Measurements from ENCODE around the gene C12orf75.

C12orf75 gene

GRCh38 chr12:105334582-105334981, 4.1 kb downstream of the C12orf75 start:
- H3K18ac ChIP-seq (ENCODE audit: low read length) = no peak overlapping the region
- H2BK12ac ChIP-seq (ENCODE audit: low read length) = no peak overlapping the region
- H2AFZ ChIP-seq (ENCODE audit: low read length) = no peak overlapping the region
- DNase-seq (ENCODE audit: low spot score) = no peak
- H4K8ac ChIP-seq (ENCODE audit: low read depth, low read length) = no peak overlapping the region
- WGBS, 2 donors (ENCODE audit: extremely low coverage in 2 of 2, insufficient read length in 2 of 2, insufficient replicate concordance in 1 of 2) = no CpG with 5 or more reads among the region's 4 CpGs
- H4K91ac ChIP-seq (ENCODE audit: low read depth, low read length, poor library complexity) = no peak overlapping the region
- H3K9ac ChIP-seq (ENCODE audit: low read depth, low read length, poor library complexity) = no peak overlapping the region
- H3K4me1 ChIP-seq (ENCODE audit: control insufficient read depth in 2 of 2, insufficient read depth in 1 of 2, low read depth in 1 of 2, low read length in 2 of 2) = peaks cover 13 to 14% of the 10 kb centered on the region in 2 donors
- H3K4me3 ChIP-seq (ENCODE audit: low read length in 2 of 2) = no peak overlapping the region
- H2BK120ac ChIP-seq (ENCODE audit: low read depth, low read length) = no peak overlapping the region
- no peak overlapping the region for H2AK5ac ChIP-seq (ENCODE audit: low read depth, low read length)
- peaks cover 0 to 8% of the 10 kb centered on the region in 2 donors for H3K9me3 ChIP-seq (replicated peaks in 1 of 2; ENCODE audit: control insufficient read depth in 2 of 2, insufficient read depth in 1 of 2, low read depth in 1 of 2, low read length in 2 of 2)
- peaks cover 0 to 4% (median 0%) of the 10 kb centered on the region in 3 experiments for H3K27me3 ChIP-seq (ENCODE audit: control insufficient read depth in 3 of 3, insufficient read depth in 3 of 3, low read depth in 1 of 3, low read length in 3 of 3)
- H3K14ac ChIP-seq (ENCODE audit: low read length) = no peak overlapping the region
- H3K4me2 ChIP-seq (ENCODE audit: insufficient read depth, low read length, poor library complexity, severe bottlenecking) = no peak overlapping the region
- no peak overlapping the region for H2BK15ac ChIP-seq (ENCODE audit: low read length)
- no peak overlapping the region for H3K4ac ChIP-seq (ENCODE audit: low read length)
- no peak overlapping the region for H2BK5ac ChIP-seq (ENCODE audit: low read length)
- H3K79me1 ChIP-seq (ENCODE audit: low read depth, low read length) = peaks cover 2% of the 10 kb centered on the region
- H3K23ac ChIP-seq (ENCODE audit: low read depth, low read length, poor library complexity) = no peak overlapping the region
- H3K27ac ChIP-seq (replicated peaks; ENCODE audit: low read length) = no peak overlapping the region
- peaks cover 2 to 4% of the 10 kb centered on the region in 2 donors for H3K36me3 ChIP-seq (replicated peaks in 1 of 2; ENCODE audit: control insufficient read depth in 2 of 2, insufficient read depth in 2 of 2, low read length in 2 of 2)

- Histone ChIP-seq H2BK15ac (ENCODE audit: low read length) (no peak overlapping the region), H3K4me2 (ENCODE audit: insufficient read depth, low read length, poor library complexity, severe bottlenecking) (no peak overlapping the region), H2BK12ac (ENCODE audit: low read length) (no peak overlapping the region), H2BK5ac (ENCODE audit: low read length) (no peak overlapping the region), H3K4me3 (ENCODE audit: low read length in 2 of 2) (no peak overlapping the region), H3K27me3 (ENCODE audit: control insufficient read depth in 3 of 3, insufficient read depth in 3 of 3, low read depth in 1 of 3, low read length in 3 of 3) (peaks cover 0 to 4% (median 0%) of the 10 kb centered on the region in 3 experiments), H3K4me1 (ENCODE audit: control insufficient read depth in 2 of 2, insufficient read depth in 1 of 2, low read depth in 1 of 2, low read length in 2 of 2) (peaks cover 9 to 10% of the 10 kb centered on the region in 2 donors), H2AFZ (ENCODE audit: low read length) (no peak overlapping the region), H2BK120ac (ENCODE audit: low read depth, low read length) (no peak overlapping the region), H3K79me1 (ENCODE audit: low read depth, low read length) (peaks cover 2% of the 10 kb centered on the region), H4K91ac (ENCODE audit: low read depth, low read length, poor library complexity) (no peak overlapping the region), H3K18ac (ENCODE audit: low read length) (no peak overlapping the region), H3K9me3 (replicated peaks in 1 of 2; ENCODE audit: control insufficient read depth in 2 of 2, insufficient read depth in 1 of 2, low read depth in 1 of 2, low read length in 2 of 2) (peaks cover 2 to 15% of the 10 kb centered on the region in 2 donors), H3K14ac (ENCODE audit: low read length) (no peak overlapping the region), H3K23ac (ENCODE audit: low read depth, low read length, poor library complexity) (no peak overlapping the region), H3K27ac (replicated peaks; ENCODE audit: low read length) (no peak overlapping the region), H3K9ac (ENCODE audit: low read depth, low read length, poor library complexity) (no peak overlapping the region), H2AK5ac (ENCODE audit: low read depth, low read length) (no peak overlapping the region), H3K4ac (ENCODE audit: low read length) (no peak overlapping the region), H4K8ac (ENCODE audit: low read depth, low read length) (no peak overlapping the region), H3K36me3 (replicated peaks in 1 of 2; ENCODE audit: control insufficient read depth in 2 of 2, insufficient read depth in 2 of 2, low read length in 2 of 2) (peaks cover 4% of the 10 kb centered on the region in 2 donors)
- WGBS, 2 donors (ENCODE audit: extremely low coverage in 2 of 2, insufficient read length in 2 of 2, insufficient replicate concordance in 1 of 2) = 100% methylated on average over 1 of the region's 5 CpGs; no CpG with 5 or more reads in 1 of the 2 donors
- DNase-seq (ENCODE audit: low spot score) = no peak
Measured at GRCh38 chr12:105335856-105336255, 5.4 kb downstream of the C12orf75 start.

- no CpG with 5 or more reads among the region's 7 CpGs for WGBS, 2 donors (ENCODE audit: extremely low coverage in 2 of 2, insufficient read length in 2 of 2, insufficient replicate concordance in 1 of 2)
- H3K4me1 ChIP-seq (ENCODE audit: control insufficient read depth in 2 of 2, insufficient read depth in 1 of 2, low read depth in 1 of 2, low read length in 2 of 2) = peaks cover 9 to 10% of the 10 kb centered on the region in 2 donors
- H2BK15ac ChIP-seq (ENCODE audit: low read length) = no peak overlapping the region
Measured at GRCh38 chr12:105336411-105336810, 5.9 kb downstream of the C12orf75 start.

GRCh38 chr12:105337391-105337790, 6.9 kb downstream of the C12orf75 start:
- Histone ChIP-seq H3K36me3 (replicated peaks in 1 of 2; ENCODE audit: control insufficient read depth in 2 of 2, insufficient read depth in 2 of 2, low read length in 2 of 2) (peaks cover 4% of the 10 kb centered on the region in 2 donors), H4K91ac (ENCODE audit: low read depth, low read length, poor library complexity) (no peak overlapping the region), H2AFZ (ENCODE audit: low read length) (no peak overlapping the region), H2AK5ac (ENCODE audit: low read depth, low read length) (no peak overlapping the region), H3K4me3 (ENCODE audit: low read length in 2 of 2) (no peak overlapping the region), H3K27me3 (ENCODE audit: control insufficient read depth in 3 of 3, insufficient read depth in 3 of 3, low read depth in 1 of 3, low read length in 3 of 3) (no peaks in the 10 kb centered on the region), H4K8ac (ENCODE audit: low read depth, low read length) (no peak overlapping the region), H3K23ac (ENCODE audit: low read depth, low read length, poor library complexity) (no peak overlapping the region), H2BK5ac (ENCODE audit: low read length) (no peak overlapping the region), H3K27ac (replicated peaks; ENCODE audit: low read length) (no peak overlapping the region), H3K9ac (ENCODE audit: low read depth, low read length, poor library complexity) (no peak overlapping the region), H3K79me1 (ENCODE audit: low read depth, low read length) (peaks cover 2% of the 10 kb centered on the region), H2BK120ac (ENCODE audit: low read depth, low read length) (no peak overlapping the region), H3K4ac (ENCODE audit: low read length) (no peak overlapping the region), H3K14ac (ENCODE audit: low read length) (no peak overlapping the region), H3K4me2 (ENCODE audit: insufficient read depth, low read length, poor library complexity, severe bottlenecking) (no peak overlapping the region), H3K18ac (ENCODE audit: low read length) (no peak overlapping the region), H2BK15ac (ENCODE audit: low read length) (no peak overlapping the region), H2BK12ac (ENCODE audit: low read length) (no peak overlapping the region), H3K4me1 (ENCODE audit: control insufficient read depth in 2 of 2, insufficient read depth in 1 of 2, low read depth in 1 of 2, low read length in 2 of 2) (peaks cover 2 to 7% of the 10 kb centered on the region in 2 donors), H3K9me3 (replicated peaks in 1 of 2; ENCODE audit: control insufficient read depth in 2 of 2, insufficient read depth in 1 of 2, low read depth in 1 of 2, low read length in 2 of 2) (peaks cover 4 to 30% of the 10 kb centered on the region in 2 donors)
- no CpG with 5 or more reads among the region's 3 CpGs for WGBS, 2 donors (ENCODE audit: extremely low coverage in 2 of 2, insufficient read length in 2 of 2, insufficient replicate concordance in 1 of 2)
- no peak for DNase-seq (ENCODE audit: low spot score)

More at GRCh38 chr12:105336411-105336810, 5.9 kb downstream of the C12orf75 start:
- Histone ChIP-seq H2AK5ac (ENCODE audit: low read depth, low read length) (no peak overlapping the region), H2BK12ac (ENCODE audit: low read length) (no peak overlapping the region), H3K27me3 (ENCODE audit: control insufficient read depth in 3 of 3, insufficient read depth in 3 of 3, low read depth in 1 of 3, low read length in 3 of 3) (peaks cover 0 to 4% (median 0%) of the 10 kb centered on the region in 3 experiments), H2BK120ac (ENCODE audit: low read depth, low read length) (no peak overlapping the region), H3K4ac (ENCODE audit: low read length) (no peak overlapping the region), H2AFZ (ENCODE audit: low read length) (no peak overlapping the region), H4K91ac (ENCODE audit: low read depth, low read length, poor library complexity) (no peak overlapping the region), H3K79me1 (ENCODE audit: low read depth, low read length) (peaks cover 2% of the 10 kb centered on the region), H3K9ac (ENCODE audit: low read depth, low read length, poor library complexity) (no peak overlapping the region), H3K23ac (ENCODE audit: low read depth, low read length, poor library complexity) (no peak overlapping the region), H3K14ac (ENCODE audit: low read length) (no peak overlapping the region), H2BK5ac (ENCODE audit: low read length) (no peak overlapping the region), H3K18ac (ENCODE audit: low read length) (no peak overlapping the region), H3K4me3 (ENCODE audit: low read length in 2 of 2) (no peak overlapping the region), H3K4me2 (ENCODE audit: insufficient read depth, low read length, poor library complexity, severe bottlenecking) (no peak overlapping the region), H3K9me3 (replicated peaks in 1 of 2; ENCODE audit: control insufficient read depth in 2 of 2, insufficient read depth in 1 of 2, low read depth in 1 of 2, low read length in 2 of 2) (peaks cover 4 to 21% of the 10 kb centered on the region in 2 donors), H3K27ac (replicated peaks; ENCODE audit: low read length) (no peak overlapping the region), H4K8ac (ENCODE audit: low read depth, low read length) (no peak overlapping the region), H3K36me3 (replicated peaks in 1 of 2; ENCODE audit: control insufficient read depth in 2 of 2, insufficient read depth in 2 of 2, low read length in 2 of 2) (peaks cover 4% of the 10 kb centered on the region in 2 donors)
- DNase-seq (ENCODE audit: low spot score) = no peak

Data from neuronal stem cell (in vitro differentiated cells).